HepG2 (cell line): Measurements from ENCODE around the gene METTL26. TPM values are rescaled to one million over a fixed set of nuclear protein-coding genes. Genes with fewer than 3 reads are reported as not detected.

ENCODE experiments used
- ATAC-seq: fragments of 200-7000 bp; cut with Tn5 transposase; 3 replicates; pipeline ENCODE4 v1.9.1; 2020; ENCODE audit warnings: mild to moderate bottlenecking, moderate library complexity
- BruUV-seq: library from RNA; stranded (reverse); fragments of 400-500 nt; replicated peaks from 2 replicates; lab custom pipeline; 2021; lab: Mats Ljungman, UMichigan
- CTCF ChIA-PET: fragments of 300-600 bp; formaldehyde crosslinking; extraction: SDS; loops from one replicate; lab custom pipeline; 2021; ENCODE audit warnings: low total read pairs, inconsistent platforms, low intra/inter-chr PET ratio; lab: Yijun Ruan, JAX
- POLR2A ChIA-PET: fragments of 350-600 bp; sonication (Branson Sonifier 250); formaldehyde crosslinking; loops from one replicate; lab custom pipeline; 2020; ENCODE audit warnings: antibody characterized with exemption, inconsistent platforms; lab: Yijun Ruan, JAX
- DNase-seq: peaks from one replicate; pipeline ENCODE4 v3.0.0-alpha.2; 2015; ENCODE audit warnings: low spot score
- FAIRE-seq: peaks from 3 replicates; lab custom pipeline; 2011; peaks lifted over from hg19 to GRCh38; lab: Jason Lieb, UNC
- H2AFZ ChIP-seq: one replicate; pipeline ENCODE4 v1.6.1; 2011; ENCODE audit warnings: low read length, inconsistent platforms
- H3K27ac ChIP-seq: fragments of 300-600 bp; 3 replicates; pipeline ENCODE4 v1.8.0; 2011; ENCODE audit warnings: mixed run types, mild to moderate bottlenecking, mixed read lengths, low read length, inconsistent platforms; ENCODE audit not compliant: insufficient read depth; ENCODE audit errors: extremely low read length
- H3K27me3 ChIP-seq, 2 experiments: fragments of 200-600 bp in 1 of 2; 2 replicates in 1 of 2; 3 replicates in 1 of 2; pipeline versions ENCODE4 v1.6.0 to v1.8.0; 2011; ENCODE audit warnings: low read length in 2 of 2, mild to moderate bottlenecking in 2 of 2, moderate library complexity in 2 of 2, inconsistent platforms in 1 of 2; ENCODE audit not compliant: insufficient read depth in 2 of 2, control insufficient read depth in 1 of 2
- H3K36me3 ChIP-seq, 2 experiments: fragments of 200-600 bp in 1 of 2; replicated peaks in 1 of 2; 2 replicates in 1 of 2; 3 replicates in 1 of 2; pipeline versions ENCODE4 v1.5.1 to v1.8.0; 2011; ENCODE audit warnings: low read length in 2 of 2, inconsistent platforms in 1 of 2; ENCODE audit not compliant: insufficient read depth in 2 of 2, control insufficient read depth in 1 of 2
- H3K4me1 ChIP-seq: 2 replicates; pipeline ENCODE4 v1.5.1; 2012; ENCODE audit warnings: low read length, inconsistent platforms; ENCODE audit not compliant: insufficient read depth
- H3K4me2 ChIP-seq: 2 replicates; pipeline ENCODE4 v1.6.0; 2011; ENCODE audit warnings: low read depth, low read length, inconsistent platforms
- H3K4me3 ChIP-seq, 3 experiments: fragments of 200-600 bp in 1 of 3; sonication (generic), shearing (Covaris generic) in 1 of 3; replicated peaks in 1 of 3; 2 replicates each; pipeline ENCODE4 v1.5.1; 2011 to 2016; ENCODE audit warnings: low read length in 3 of 3, inconsistent platforms in 2 of 3, low read depth in 2 of 3, mild to moderate bottlenecking in 2 of 3, control low read depth in 1 of 3, mixed read lengths in 1 of 3; ENCODE audit not compliant: insufficient read depth in 1 of 3
- H3K79me2 ChIP-seq: one replicate; pipeline ENCODE4 v1.6.1; 2011; ENCODE audit warnings: low read length, inconsistent platforms; ENCODE audit not compliant: insufficient read depth
- H3K9ac ChIP-seq: 2 replicates; pipeline ENCODE4 v1.6.0; 2011; ENCODE audit warnings: mild to moderate bottlenecking, low read depth, low read length, inconsistent platforms; ENCODE audit not compliant: insufficient read depth
- H3K9me3 ChIP-seq: 2 replicates; pipeline ENCODE4 v1.5.1; 2012; ENCODE audit warnings: mild to moderate bottlenecking, low read length
- H4K20me1 ChIP-seq: 2 replicates; pipeline ENCODE4 v1.6.0; 2011; ENCODE audit warnings: inconsistent platforms, mild to moderate bottlenecking, low read length, moderate library complexity; ENCODE audit not compliant: insufficient read depth
- AGO2 ChIP-seq: fragments of 200-400 bp; formaldehyde crosslinking; optimal IDR thresholded peaks from 2 replicates; pipeline ENCODE3; 2017; ENCODE audit warnings: mild to moderate bottlenecking, low read depth, low read length, moderate library complexity
- ARID2 ChIP-seq: sonication (generic); formaldehyde crosslinking; IDR thresholded peaks from 2 replicates; pipeline ENCODE4 v1.8.1; 2022; ENCODE audit warnings: mild to moderate bottlenecking, missing genetic modification reagents, borderline replicate concordance
- HNRNPL ChIP-seq: fragments of 200-400 bp; formaldehyde crosslinking; IDR thresholded peaks from 2 replicates; pipeline ENCODE4 v1.6.1; 2017; ENCODE audit warnings: mild to moderate bottlenecking, low read depth, low read length
- MTA1 ChIP-seq: sonication (generic); formaldehyde crosslinking; IDR thresholded peaks from 2 replicates; pipeline ENCODE4 v1.4.0; 2020; ENCODE audit warnings: missing genetic modification reagents, mild to moderate bottlenecking, borderline replicate concordance
- PBX2 ChIP-seq: IDR thresholded peaks from 2 replicates; pipeline ENCODE4 v1.6.1; 2016; ENCODE audit warnings: control low read depth
- RFX1 ChIP-seq: fragments of 450-650 bp; IDR thresholded peaks from 2 replicates; pipeline ENCODE4 v1.6.1; 2017
- TEAD2 ChIP-seq: sonication (generic); formaldehyde crosslinking; IDR thresholded peaks from 2 replicates; pipeline ENCODE4 v1.9.0; 2021; ENCODE audit warnings: missing genetic modification reagents
- ZHX1 ChIP-seq: sonication (generic); formaldehyde crosslinking; IDR thresholded peaks from 2 replicates; pipeline ENCODE4 v1.8.1; 2022; ENCODE audit warnings: low read depth, mild to moderate bottlenecking, missing genetic modification reagents
- WGBS: methylation state at CpG from one replicate; pipeline ENCODE4 v1.1.6; 2017; ENCODE audit warnings: low lambda C conversion rate; 5-methylcytosine and 5-hydroxymethylcytosine counted together
- in situ Hi-C: cut with HindIII; loops from 2 replicates; pipeline ENCODE4 v1.10.0; 2017; ENCODE audit warnings: low pct_unique_long_range_greater_than_20kb; ENCODE audit not compliant: extremely low pct_ligation_motif_present
- intact Hi-C: fragments of 100-400 bp; cut with micrococcal nuclease; formaldehyde crosslinking; loops from one replicate; pipeline ENCODE4 v1.10.0; 2022; ENCODE audit not compliant: unreplicated experiment
- polyA plus RNA-seq, 8 experiments: library from polyadenylated mRNA; depleted of rRNA in 3 of 8; stranded (reverse) in 7 of 8; unstranded in 1 of 8; fragments of >200 nt; fragmentation: Illumina TruSeq in 4 of 8; extraction: Trizol in 4 of 8; gene quantifications; 2 replicates each; pipeline versions ENCODE4 v1.2.1 to v1.2.3, GENCODE V29; 2011 to 2016; ENCODE audit warnings: low read depth in 4 of 8, missing spikeins in 1 of 8, mixed read lengths in 1 of 8; ENCODE audit not compliant: insufficient read depth in 1 of 8
- total RNA-seq, 5 experiments: library from RNA; depleted of rRNA; stranded (reverse); fragments of >200 nt; fragmentation: Illumina TruSeq; extraction: Trizol; gene quantifications; 2 replicates each; pipeline ENCODE4 v1.2.3, GENCODE V29; 2016; ENCODE audit warnings: low read depth in 1 of 5

The METTL26 gene
- total and polyA plus RNA-seq, 2 of the 13 experiments (the other 11 are each of a cell fraction or from before 2014, with no cell fraction given), result 65.5 to 70.1 TPM

- H3K79me2 ChIP-seq, result peaks cover 16% of the 10 kb centered on the region
- intact Hi-C loops, result no loop called here
- CTCF ChIA-PET, result no interaction called here
- no peak overlapping the region for H3K4me2 ChIP-seq
- no peaks in the 10 kb centered on the region for H3K9me3 ChIP-seq
- in situ Hi-C loops, result no loop called here
- H3K36me3 ChIP-seq, result peaks cover 12 to 24% of the 10 kb centered on the region in 2 experiments; a peak in 4 of 5 replicates
- BruUV-seq, result no TSS peak
- H3K27ac ChIP-seq, result no peak overlapping the region
- no peaks in the 10 kb centered on the region; a peak in 1 of 5 replicates for H3K27me3 ChIP-seq
- POLR2A ChIA-PET, result interaction anchor here (4.4 kb wide), 1 partner anchor 12 kb away, joined by 34 read pairs; the partner anchor contains the start of gene WDR24
- H2AFZ ChIP-seq, result no peak overlapping the region
- H3K9ac ChIP-seq, result no peak overlapping the region
- 0 out of 2 replicates have a peak, but pooled peaks cover 3% of the 10 kb centered on the region for H4K20me1 ChIP-seq
- FAIRE-seq (no peak), ATAC-seq (no peak)
- peaks cover 48% of the 10 kb centered on the region for H3K4me1 ChIP-seq
- 94% methylated on average over 39 of the region's 57 CpGs for WGBS
- no peak overlapping the region for H3K4me3 ChIP-seq
- TF ChIP-seq ARID2, result no peak
- no peak for TF ChIP-seq PBX2 (CRISPR knock-in tag)
- TF ChIP-seq RFX1, result peak; percentile 52; the same call in 1 of the 2 replicates
- TF ChIP-seq, all 625 proteins: peak for 1
- no peak for DNase-seq
Measured at GRCh38 chr16:677316-678190, 41.4 kb upstream of the METTL26 start.

GRCh38 chr16:676913-677312, 40.8 kb upstream of the METTL26 start:
- ChIA-PET POLR2A (interaction anchor here (1.6 to 1.9 kb wide), 3 partner anchors 9 to 28 kb away, joined by 5 to 12 read pairs (median 6); partner anchors contain the start of genes RHOT2 and WDR90), CTCF (no interaction called here)
- intact Hi-C loops (no loop called here), in situ Hi-C loops (no loop called here)
- Histone ChIP-seq H3K27ac (no peak overlapping the region), H3K36me3 (peaks cover 14 to 24% of the 10 kb centered on the region in 2 experiments; a peak in 4 of 5 replicates), H2AFZ (no peak overlapping the region), H3K79me2 (peaks cover 12% of the 10 kb centered on the region), H4K20me1 (0 out of 2 replicates have a peak, but pooled peaks cover 3% of the 10 kb centered on the region), H3K4me1 (peaks cover 44% of the 10 kb centered on the region), H3K4me3 (no peak overlapping the region), H3K9me3 (no peaks in the 10 kb centered on the region), H3K27me3 (no peaks in the 10 kb centered on the region; a peak in 1 of 5 replicates), H3K4me2 (no peak overlapping the region), H3K9ac (no peak overlapping the region)
- ATAC-seq (no peak), DNase-seq (no peak), FAIRE-seq (no peak)
- no TSS peak for BruUV-seq
- 96% methylated on average over 17 of the region's 23 CpGs for WGBS
- TF ChIP-seq ZHX1 (CRISPR knock-in tag), result peak; percentile 40; the same call in 1 of the 2 replicates
- TF ChIP-seq AGO2, result peak; percentile 18
- TF ChIP-seq TEAD2 (CRISPR knock-in tag), result no peak
- 0 out of 2 replicates have a peak, but pooled peaks have one; percentile 13 for TF ChIP-seq MTA1 (CRISPR knock-in tag)
- TF ChIP-seq HNRNPL, result peak; percentile 87
